Measurements from ENCODE around the gene TMED10. TPM values are rescaled to one million over a fixed set of nuclear protein-coding genes. Genes with fewer than 3 reads are reported as not detected.

TMED10 gene
- total RNA-seq, 1 donor from 2014 or later = 186 TPM

- no peak for TF ChIP-seq CTCF (conservative IDR thresholded peaks at IDR 0.05)
- H3K27me3 Mint-ChIP-seq (ENCODE audit: low read depth) = no peaks in the 10 kb centered on the region
- H3K36me3 Mint-ChIP-seq (ENCODE audit: low read depth) = peaks cover 8% of the 10 kb centered on the region
- no peak overlapping the region for H3K4me3 Mint-ChIP-seq
- no peak overlapping the region for H3K27ac Mint-ChIP-seq (ENCODE audit: unreplicated experiment)
- no peaks in the 10 kb centered on the region for H3K4me1 Mint-ChIP-seq
- DNase-seq (ENCODE audit: low read depth, low spot score) = no peak
- H3K9me3 Mint-ChIP-seq = no peaks in the 10 kb centered on the region
Measured at GRCh38 chr14:75109877-75110276, 66.5 kb downstream of the TMED10 start.

GRCh38 chr14:75107186-75107585 is 69.2 kb downstream of the TMED10 start:
- H3K9me3 Mint-ChIP-seq = no peaks in the 10 kb centered on the region
- no peak overlapping the region for H3K4me3 Mint-ChIP-seq
- no peaks in the 10 kb centered on the region for H3K27me3 Mint-ChIP-seq (ENCODE audit: low read depth)
- peaks cover 16% of the 10 kb centered on the region for H3K36me3 Mint-ChIP-seq (ENCODE audit: low read depth)
- no peaks in the 10 kb centered on the region for H3K4me1 Mint-ChIP-seq
- no peak for DNase-seq (ENCODE audit: low read depth, low spot score)
- TF ChIP-seq CTCF (conservative IDR thresholded peaks at IDR 0.05) = no peak
- H3K27ac Mint-ChIP-seq (ENCODE audit: unreplicated experiment) = no peak overlapping the region

- TF ChIP-seq CTCF (conservative IDR thresholded peaks at IDR 0.05) = no peak
- Mint-ChIP-seq H3K4me1 (peaks cover 4% of the 10 kb centered on the region), H3K4me3 (no peak overlapping the region), H3K27ac (ENCODE audit: unreplicated experiment) (no peak overlapping the region), H3K9me3 (no peaks in the 10 kb centered on the region), H3K27me3 (ENCODE audit: low read depth) (no peaks in the 10 kb centered on the region), H3K36me3 (ENCODE audit: low read depth) (peaks cover 16% of the 10 kb centered on the region)
- no peak for DNase-seq (ENCODE audit: low read depth, low spot score)
Measured at GRCh38 chr14:75101491-75101890, 74.9 kb downstream of the TMED10 start.

- H3K27ac Mint-ChIP-seq (ENCODE audit: unreplicated experiment) = no peak overlapping the region
- H3K9me3 Mint-ChIP-seq = no peaks in the 10 kb centered on the region
- peaks cover 4% of the 10 kb centered on the region for H3K4me1 Mint-ChIP-seq
- H3K27me3 Mint-ChIP-seq (ENCODE audit: low read depth) = no peaks in the 10 kb centered on the region
- no peak overlapping the region for H3K4me3 Mint-ChIP-seq
- peaks cover 19% of the 10 kb centered on the region for H3K36me3 Mint-ChIP-seq (ENCODE audit: low read depth)
- TF ChIP-seq CTCF (conservative IDR thresholded peaks at IDR 0.05) = no peak
- no peak for DNase-seq (ENCODE audit: low read depth, low spot score)
Measured at GRCh38 chr14:75098682-75099081, 77.7 kb downstream of the TMED10 start.

- H3K27me3 Mint-ChIP-seq (ENCODE audit: low read depth) = no peaks in the 10 kb centered on the region
- H3K4me3 Mint-ChIP-seq = no peak overlapping the region
- DNase-seq (ENCODE audit: low read depth, low spot score) = no peak
- no peak overlapping the region for H3K27ac Mint-ChIP-seq (ENCODE audit: unreplicated experiment)
- no peak for TF ChIP-seq CTCF (conservative IDR thresholded peaks at IDR 0.05)
- peaks cover 16% of the 10 kb centered on the region for H3K36me3 Mint-ChIP-seq (ENCODE audit: low read depth)
- H3K4me1 Mint-ChIP-seq = peaks cover 4% of the 10 kb centered on the region
- no peaks in the 10 kb centered on the region for H3K9me3 Mint-ChIP-seq
Measured at GRCh38 chr14:75098212-75098611, 78.2 kb downstream of the TMED10 start.

- H3K4me3 Mint-ChIP-seq = no peak overlapping the region
- H3K36me3 Mint-ChIP-seq (ENCODE audit: low read depth) = peaks cover 12% of the 10 kb centered on the region
- no peaks in the 10 kb centered on the region for H3K27me3 Mint-ChIP-seq (ENCODE audit: low read depth)
- H3K9me3 Mint-ChIP-seq = no peaks in the 10 kb centered on the region
- TF ChIP-seq CTCF (conservative IDR thresholded peaks at IDR 0.05) = no peak
- no peak for DNase-seq (ENCODE audit: low read depth, low spot score)
- peaks cover 4% of the 10 kb centered on the region for H3K4me1 Mint-ChIP-seq
- no peak overlapping the region for H3K27ac Mint-ChIP-seq (ENCODE audit: unreplicated experiment)
Measured at GRCh38 chr14:75096959-75097358, 79.5 kb downstream of the TMED10 start.

Measured in neural crest cell (in vitro differentiated cells).